ENCODE data around the gene PES1.
"Not testable (repeated sequence)": the region's sequence is repeated elsewhere in the genome, so short reads cannot be mapped to it uniquely, and the experiment has no call there.

PES1 gene

DNA sequence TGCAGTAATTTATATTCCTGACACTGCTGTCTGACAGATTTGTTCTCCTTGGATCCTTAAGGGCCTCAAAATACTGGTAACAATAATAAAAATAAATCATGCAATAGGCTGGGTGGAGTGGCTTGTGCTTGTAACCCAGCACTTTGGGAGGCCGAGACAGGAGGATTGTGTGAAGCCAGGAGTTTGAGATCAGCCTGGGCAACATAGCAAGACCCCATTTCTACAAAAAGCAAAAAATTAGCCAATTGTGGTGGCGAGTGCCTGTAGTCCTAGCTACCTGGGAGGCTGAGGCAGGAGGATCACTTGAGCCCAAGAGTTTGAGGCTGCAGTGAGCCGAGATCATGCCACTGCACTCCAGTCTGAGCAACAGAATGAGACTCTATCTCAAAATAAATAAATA, 39.9 kb downstream of the PES1 start:
- DNase-seq, result not testable (repeated sequence)

DNA sequence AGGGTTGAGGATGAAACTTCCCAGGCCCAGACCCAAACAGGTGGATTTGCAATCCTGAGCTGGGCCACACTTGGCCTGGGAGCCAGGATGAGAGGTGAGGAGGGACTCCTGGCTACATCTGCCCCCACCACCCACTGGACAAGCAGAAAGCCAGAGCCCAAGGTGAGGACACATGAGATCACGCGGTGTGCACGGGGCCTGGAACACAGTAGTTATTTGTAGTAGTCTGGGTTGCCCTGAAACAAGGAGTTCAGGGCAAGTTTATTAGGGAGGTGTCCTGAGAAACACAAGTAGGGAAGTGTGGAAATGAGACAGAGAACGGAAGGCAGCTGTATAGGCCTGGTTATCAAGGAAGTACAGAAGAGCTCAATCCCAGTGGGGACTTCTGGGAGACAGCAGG, 44.5 kb downstream of the PES1 start:
- DNase-seq, result no peak

DNA sequence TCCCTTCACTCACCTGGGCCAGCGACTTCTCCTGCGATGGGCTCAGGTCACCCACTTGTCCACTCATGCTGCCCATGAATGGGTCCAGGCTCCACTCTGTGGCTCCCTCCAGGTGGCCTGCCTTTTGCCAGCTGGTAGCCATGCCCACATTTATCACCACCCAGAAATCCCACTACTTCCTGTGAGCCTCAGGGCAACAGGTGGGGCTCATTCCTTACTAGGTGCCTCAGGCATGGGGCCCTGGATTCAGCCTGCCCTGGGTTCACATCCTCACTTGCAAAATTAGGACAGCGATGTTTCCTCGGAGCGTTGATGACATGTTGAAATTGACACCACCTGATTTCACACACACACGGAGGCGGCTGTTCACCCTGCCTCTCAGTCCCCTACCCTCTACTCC, 45.1 kb downstream of the PES1 start, which contains the start of gene SEC14L6:
TSS of gene SEC14L6 (minus strand) at position 126 of the 400 bp plus-strand sequence. CDS start at position 67, 59 bp downstream.
- DNase-seq, result no peak

DNA sequence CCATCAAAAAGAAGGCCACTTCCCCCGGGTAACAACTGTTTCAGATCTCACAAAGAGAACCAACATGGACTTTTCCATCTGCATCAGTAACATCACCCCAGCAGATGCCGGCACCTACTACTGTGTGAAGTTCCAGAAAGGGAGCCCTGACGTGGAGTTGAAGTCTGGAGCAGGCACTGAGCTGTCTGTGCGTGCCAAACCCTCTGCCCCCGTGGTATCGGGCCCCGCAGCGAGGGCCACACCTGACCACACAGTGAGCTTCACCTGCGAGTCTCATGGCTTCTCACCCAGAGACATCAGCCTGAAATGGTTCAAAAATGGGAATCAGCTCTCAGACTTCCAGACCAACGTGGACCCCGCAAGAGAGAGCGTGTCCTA, 48.9 kb downstream of the PES1 start:
- DNase-seq, result no peak

DNA sequence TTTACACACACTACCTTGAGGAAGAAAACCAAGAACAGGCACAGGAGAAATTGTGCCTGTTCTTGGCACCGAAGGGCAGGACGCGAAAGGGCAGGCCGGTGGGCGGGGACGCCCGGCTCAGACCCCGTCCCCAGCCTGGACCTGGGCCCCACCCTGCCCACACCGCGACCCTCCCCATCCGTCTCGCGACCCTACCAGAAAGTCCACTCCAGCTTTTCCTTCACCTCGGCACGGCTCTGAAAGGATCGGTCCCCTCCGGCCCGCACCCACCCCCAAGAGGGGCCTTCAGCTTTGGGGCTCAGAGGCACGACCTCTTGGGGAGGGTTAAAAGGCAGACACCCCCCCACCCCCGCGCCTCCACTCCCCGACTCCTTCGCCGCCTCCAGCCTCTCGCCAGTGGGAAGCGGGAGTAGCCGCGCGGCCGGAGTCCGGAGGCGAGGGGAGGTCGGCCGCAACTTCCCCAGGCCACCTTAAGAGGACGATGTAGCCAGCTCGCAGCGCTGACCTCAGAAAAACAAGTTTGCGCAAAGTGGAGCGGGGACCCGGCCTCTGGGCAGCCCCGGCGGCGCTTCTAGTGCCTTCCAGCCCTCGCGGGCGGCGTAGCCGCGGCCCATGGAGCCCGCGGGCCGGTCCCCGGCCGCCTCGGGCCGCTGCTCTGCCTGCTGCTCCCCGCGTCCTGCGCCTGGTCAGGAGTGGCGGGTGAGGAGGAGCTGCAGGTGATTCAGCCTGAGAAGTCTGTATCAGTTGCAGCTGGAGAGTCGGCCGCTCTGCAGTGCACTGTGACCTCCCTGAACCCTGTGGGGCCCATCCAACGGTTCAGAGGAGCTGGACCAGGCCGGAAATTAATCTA, 49.5 kb downstream of the PES1 start:
- no peak for DNase-seq

DNA sequence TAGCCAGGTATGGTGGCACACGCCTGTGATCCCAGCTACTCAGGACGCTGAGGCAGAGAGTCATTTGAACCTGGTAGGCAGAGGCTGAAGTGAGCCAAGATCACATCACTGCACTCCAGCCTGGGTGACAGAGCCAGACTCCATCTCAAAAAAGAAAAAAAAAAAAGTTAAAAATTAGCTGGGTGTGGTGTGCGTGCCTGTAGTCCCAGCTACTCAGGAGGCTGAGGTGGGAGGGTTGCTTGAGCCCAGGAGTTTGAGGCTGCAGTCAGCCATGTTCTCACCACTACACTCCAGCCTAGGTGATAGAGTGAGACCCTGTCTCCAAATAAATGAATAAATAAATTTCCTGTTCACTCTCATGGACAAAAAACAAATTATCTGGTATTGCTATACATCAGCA, 50.2 kb downstream of the PES1 start:
- not testable (repeated sequence) for DNase-seq

DNA sequence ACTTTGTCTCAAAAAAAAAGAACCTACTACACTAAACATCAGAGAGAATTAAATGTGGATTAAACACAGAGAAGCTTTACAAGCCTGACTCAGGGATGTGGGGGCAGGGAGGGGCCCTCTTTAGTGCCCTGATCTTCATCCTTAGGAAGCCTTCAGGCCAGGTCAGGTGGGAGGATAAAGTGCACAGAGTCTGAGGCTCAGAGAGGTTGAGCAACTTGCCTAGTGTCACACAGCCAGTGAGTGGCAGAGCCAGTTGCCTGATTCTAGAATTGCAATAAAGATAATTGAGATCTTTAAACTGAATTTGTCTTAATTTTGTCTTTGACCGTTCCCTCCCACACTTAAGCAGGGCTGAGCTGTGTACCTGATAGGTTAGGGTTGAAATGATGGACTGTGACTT, 52.3 kb downstream of the PES1 start:
- no peak for DNase-seq

DNA sequence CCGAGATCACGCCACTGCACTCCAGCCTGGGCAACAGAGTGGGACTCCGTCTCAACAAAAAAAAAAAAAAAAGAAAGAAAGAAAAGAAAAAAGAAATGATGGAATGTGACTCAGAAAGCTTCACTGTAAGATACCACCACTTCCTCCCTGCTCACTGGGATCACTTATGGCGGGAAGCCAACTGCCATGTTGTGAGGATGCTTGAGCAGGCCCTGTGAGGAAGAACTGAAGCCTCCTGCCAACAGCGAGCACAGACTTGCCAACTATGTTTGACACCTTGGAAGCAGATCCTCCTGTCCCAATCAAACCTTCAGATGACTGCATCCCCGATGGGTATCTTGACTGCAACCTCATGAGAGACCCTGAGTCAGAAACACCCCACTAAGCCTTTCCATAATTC, 53.4 kb downstream of the PES1 start:
- no peak for DNase-seq

DNA sequence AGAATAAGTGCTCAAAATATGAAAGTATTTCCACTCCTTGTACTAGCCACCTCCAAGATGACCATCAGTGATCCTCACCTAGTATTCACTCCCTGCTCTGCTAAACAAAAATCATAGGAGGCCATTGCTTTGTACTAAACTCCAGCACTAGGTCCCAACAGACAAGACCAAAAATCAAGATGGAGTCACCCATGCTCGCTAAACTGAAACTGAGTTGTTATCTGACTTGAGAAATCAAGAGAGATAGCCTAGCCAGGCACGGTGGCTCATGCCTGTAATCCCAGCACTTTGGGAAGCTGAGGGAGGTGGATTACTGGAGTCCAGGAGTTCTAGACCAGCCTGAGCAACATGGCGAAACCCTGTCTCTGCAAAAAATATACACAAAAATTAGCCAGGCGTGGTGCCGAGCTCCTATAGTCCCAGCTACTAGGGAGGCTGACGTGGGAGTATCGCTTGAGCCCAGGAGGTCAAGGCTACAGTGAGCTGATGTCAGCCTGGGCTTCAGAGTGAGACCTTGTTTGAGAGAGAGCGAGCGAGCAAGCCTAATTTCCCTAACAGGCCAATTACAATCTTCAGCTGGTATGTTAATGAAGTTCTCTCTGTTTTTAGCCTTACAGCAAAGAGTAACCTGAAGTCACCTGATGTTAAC, 54.5 kb downstream of the PES1 start:
- no peak for DNase-seq

DNA sequence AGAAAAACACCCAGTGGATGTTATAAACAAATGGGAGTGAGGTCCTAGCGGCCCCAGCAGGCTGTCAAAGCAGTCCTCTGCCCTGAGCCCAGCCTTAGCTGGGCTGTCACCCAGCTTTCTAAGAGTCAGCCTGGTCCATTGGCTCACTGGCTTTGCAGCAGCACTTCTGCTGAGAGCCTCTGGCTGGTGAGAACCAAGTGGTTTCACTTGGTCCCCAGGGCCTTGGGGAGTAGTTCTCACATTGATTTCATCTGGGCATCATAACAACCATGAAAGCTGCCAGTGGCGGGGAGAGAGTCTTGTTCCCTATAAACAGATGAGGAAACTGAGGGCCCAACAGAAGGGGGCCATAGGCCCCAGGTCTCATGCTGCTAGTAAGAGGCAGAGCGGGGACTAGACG, 56.5 kb downstream of the PES1 start:
- DNase-seq, result no peak

DNA sequence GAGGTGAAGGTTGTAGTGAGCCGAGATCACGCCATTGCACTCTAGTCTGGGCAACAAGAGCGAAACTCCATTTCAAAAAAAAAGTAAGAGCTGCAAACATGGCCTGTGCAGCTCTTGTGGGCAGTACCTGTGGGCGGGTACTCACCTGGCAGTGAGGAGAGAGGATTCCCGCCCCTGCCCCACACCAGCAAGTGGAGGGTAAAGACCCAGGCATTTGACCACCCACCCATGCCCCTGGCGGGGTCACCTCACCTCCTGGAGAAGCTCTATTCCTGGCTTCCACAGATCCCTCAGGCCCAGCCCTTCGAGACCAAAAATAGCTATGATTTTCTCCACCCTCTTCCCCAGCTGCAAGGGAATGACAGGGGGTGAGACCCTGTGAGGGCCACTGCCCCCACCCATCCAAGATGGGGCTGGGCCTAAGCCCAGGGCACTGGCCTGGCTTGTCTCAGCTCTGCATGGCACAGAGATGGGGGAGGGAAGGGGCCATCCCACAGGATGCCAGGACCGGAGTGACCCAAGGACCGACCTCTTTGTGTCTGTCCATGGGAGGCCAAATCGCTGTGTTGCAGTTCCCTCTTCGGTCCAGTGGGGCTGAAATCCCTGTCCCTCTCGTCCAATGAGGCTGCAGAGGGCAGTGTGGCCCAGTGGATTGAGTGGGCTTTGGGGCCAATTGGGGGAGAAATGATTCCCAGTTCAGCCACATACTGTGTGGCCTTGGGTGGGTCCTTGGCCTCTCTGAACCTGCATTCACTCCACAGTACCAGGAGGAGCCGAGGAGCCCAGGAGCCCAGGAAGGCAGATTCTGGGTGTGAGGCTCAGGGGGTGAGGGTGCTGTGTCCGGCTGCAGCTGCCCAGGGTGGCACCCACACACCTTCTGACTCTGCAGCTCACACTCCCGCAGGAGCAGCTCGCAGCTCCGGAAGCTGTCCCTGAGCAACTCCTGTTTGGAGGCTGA, 59.8 kb downstream of the PES1 start:
- no peak for DNase-seq

DNA sequence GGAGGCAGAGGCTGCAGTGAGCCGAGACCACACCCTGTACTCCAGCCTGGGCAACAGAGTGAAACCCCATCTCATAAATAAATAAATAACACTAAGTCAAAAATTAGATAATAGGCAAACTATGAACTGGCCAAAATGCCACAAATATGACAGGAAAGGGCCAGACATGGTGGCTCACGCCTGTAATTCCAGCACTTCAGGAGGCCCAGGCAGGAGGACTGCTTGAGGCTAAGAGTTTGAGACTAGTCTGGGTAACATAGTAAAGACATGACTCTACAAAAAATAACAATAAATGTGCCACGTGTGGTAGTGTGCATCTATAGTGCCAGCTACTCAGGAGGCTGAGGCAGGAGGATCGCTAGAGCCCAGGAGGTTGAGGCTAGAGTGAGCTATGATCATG, 65.1 kb downstream of the PES1 start:
- no peak for DNase-seq

Data from CD4-positive, alpha-beta T cell treated with Interleukin-4 for 1 hour (primary cell).